ENCODE measurements around the gene ERI3.
A peak's percentile ranks its signal among the peaks of the same experiment; 100 is the strongest.

ERI3 gene

DNA sequence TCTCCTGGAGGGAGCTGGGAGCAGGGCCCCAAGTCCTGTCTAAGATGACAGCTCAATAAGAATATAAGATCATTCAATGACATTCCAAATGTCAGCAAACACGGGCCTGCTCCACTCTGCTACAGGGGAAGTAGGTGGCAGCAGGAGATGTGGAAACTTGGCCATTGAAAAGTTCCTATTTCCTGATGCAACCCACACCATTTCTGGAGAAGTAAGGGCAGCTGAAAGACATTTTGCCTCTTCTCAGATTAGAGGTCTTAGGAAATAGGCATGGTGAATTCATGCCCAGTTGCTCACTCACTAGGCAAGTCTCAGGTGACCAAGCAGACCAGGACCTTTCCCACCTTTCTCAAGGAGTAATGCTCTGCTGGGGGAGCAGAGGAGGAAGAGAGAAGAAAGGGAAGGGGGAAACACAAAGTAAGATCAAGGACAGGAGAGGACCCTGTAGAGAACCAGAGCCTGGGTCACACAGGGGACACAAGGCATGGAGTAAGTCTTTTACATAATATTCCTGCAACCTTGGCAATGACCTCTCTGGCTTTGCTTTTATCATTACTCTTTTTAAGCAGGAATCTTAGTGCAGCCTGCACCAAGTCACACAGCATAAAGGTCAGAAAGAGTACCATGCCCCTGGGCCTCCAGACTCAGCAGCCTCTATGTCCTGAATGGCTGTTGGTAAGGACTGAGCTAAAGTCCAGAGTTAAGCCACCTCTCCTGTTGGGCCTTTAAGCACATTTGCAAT lies 72.9 kb downstream of the ERI3 start:
- no peak for DNase-seq

DNA sequence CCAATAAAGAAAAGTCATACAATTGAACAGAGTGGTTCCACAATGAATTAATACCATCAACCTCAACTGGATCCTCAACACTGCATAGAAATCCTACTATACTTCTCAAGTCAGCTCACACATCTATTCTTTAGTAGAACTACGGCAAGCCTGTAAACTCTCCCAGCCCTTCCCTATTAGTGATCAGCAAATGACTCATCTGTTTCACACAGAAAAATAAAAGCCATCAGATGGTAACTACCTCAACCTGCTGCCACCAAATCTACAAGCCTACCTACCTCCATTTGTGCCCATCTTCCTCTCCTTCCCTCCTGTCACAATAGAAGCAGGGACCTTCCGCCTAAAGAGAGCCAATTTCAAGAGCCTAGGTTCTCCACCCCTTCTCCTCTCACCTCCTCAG lies 78.2 kb downstream of the ERI3 start:
- no peak for DNase-seq

DNA sequence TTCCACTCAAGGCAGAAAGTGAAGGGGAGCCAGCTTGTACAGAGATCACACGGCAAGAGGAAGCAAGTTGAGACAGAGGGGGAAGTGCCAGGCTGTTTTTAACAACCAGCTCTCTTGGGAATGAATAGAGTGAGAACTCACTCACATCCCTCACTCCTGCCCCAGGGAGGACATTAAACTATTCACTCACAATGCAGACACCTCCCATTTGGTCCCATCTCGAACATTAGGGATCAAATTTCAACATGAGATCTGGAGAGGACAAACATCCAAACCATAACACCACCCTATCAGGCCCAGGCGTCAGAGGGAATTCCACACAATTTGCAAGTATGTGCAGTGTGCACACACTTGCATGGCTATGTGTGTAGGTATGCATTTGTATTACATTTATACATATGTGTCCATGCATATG lies 79.1 kb downstream of the ERI3 start:
- peak; percentile 97 for DNase-seq

DNA sequence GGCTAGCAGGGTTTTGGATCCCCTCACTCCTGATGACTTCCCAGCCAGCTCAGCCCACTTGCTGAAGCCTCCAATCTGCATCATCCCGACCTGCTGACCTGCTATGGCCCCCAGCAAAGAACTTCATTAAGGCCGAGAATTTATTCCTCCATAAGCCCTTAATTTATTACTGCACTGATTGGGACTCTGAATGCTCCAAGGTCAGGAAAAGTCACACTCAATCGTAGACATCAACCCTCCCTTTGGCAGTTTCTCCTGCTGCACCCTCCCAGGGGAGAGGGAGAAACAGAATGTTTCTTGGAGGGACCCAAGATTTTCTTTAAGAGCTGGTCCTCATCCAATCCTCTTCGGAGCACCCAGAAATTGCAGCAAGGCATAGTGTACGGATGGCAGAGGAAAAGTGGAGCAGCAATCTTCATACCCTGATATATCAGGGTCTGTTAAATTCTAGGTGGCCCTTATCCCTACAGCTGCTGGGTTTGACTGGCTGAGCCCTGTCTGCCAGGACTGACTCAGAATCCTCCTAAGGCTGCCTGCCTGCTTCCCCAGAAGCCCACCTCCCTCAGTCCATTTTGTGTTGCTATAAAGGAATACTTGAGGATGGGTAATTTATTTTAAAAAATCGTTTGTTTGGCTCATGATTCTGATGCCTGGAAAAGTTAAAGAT lies 79.6 kb downstream of the ERI3 start:
- no peak for DNase-seq

GRCh38 chr1:44273560-44274350 lies 81.3 kb downstream of the ERI3 start:
- DNase-seq, result no peak

- no peak for DNase-seq
Observed at GRCh38 chr1:44272992-44273391, 82.1 kb downstream of the ERI3 start.

DNA sequence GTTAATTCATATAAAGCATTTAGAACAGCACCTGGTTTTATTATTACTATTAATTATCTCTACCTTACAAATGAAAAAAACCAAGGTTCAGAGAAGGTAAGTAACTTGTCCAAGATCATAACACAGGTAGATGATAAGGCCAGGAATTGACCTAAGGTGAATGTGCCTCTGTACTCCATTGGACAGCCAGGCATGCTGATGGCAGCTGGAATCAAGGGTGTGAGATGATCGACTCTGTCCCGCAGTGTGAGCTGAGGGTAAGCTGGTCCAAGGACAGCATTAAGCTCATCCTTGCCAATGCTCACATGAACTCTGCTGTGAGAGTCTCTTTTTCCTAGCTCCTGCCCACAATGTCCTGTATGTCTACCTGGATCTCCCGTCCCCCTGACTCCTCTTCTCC lies 83.4 kb downstream of the ERI3 start:
- no peak for DNase-seq

- peak; percentile 47 for DNase-seq
Observed at GRCh38 chr1:44270686-44271628, 84.1 kb downstream of the ERI3 start.

GRCh38 chr1:44268054-44268453 lies 87.0 kb downstream of the ERI3 start:
- no peak for DNase-seq

GRCh38 chr1:44267438-44267837 lies 87.6 kb downstream of the ERI3 start:
- peak; percentile 89 for DNase-seq

- peak; percentile 32 for DNase-seq
Observed at GRCh38 chr1:44266400-44267344, 88.4 kb downstream of the ERI3 start.

DNA sequence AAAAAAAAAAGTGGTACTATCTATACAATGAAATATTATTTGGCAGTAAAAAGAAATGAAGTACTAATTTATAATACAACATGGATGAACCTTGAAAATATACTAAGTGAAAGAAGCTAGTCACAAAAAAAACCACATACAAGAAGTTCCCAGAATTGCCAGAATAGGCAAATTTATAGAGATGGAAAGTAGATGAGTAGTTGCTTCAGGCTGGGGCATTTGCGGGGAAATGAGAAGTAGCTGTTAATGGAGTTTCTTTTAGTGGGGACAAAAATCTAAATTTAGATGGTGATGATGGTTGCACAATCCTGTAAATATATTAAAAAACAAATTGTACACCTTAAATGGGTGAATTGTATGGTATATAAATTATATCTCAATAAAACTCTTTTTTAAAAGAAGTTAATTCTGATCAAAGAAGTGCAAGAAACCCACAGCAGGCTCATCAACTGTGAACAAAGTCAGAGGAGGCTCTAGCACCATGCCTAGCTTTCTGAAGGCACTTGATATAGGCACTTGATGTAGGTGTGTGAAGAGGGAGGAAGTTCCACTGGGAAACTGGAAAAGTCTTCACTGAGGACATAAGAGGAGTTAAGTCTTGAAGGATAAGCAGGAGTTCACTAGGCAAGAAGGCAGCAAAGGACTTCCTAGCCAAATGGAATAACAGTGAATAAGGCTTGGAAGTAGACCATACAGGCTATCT lies 89.2 kb downstream of the ERI3 start:
- no peak for DNase-seq

- DNase-seq, result no peak
Observed at GRCh38 chr1:44264451-44264771, 90.6 kb downstream of the ERI3 start.

DNA sequence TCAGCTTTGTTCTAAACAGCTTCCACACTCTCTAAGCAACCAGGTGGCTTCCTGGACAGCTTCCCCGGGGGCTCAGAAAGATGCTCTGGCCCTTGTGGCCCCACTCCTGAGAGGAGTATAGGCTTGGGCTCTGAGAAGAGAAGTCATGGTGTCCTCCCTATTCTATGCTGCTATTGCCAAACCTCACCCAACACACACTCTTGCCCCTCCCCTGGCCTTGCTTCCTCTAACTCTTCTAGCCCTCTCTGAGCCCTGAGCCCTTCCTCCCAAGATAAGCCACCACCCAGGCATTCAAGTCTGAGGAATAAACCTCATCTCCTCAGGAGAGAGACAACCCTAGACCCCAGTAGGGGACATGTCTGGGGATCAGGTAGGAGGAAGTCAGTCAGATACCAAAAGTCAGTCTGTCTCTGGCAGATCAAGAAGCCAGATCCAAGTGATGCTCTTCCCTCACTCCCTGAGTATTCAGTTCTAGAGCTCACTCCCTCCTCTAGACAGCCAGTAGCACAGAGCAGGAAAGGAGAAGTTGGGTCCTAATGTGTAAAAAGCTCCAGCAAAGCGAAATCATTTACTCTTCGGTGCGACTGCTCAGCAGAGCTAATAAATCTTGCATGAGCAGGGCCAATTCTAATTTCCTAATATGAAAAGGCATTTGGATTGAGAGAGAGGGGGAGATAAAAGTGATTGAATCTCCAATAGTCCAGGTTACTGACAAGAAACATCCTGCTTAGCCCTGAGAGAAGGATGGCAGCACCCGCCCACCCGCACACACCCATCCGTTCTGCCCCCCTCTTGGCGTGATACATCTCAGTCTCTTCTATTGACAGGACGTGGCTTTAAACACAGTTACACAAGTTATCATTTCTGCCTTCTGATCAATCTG lies 91.2 kb downstream of the ERI3 start:
- no peak for DNase-seq

DNA sequence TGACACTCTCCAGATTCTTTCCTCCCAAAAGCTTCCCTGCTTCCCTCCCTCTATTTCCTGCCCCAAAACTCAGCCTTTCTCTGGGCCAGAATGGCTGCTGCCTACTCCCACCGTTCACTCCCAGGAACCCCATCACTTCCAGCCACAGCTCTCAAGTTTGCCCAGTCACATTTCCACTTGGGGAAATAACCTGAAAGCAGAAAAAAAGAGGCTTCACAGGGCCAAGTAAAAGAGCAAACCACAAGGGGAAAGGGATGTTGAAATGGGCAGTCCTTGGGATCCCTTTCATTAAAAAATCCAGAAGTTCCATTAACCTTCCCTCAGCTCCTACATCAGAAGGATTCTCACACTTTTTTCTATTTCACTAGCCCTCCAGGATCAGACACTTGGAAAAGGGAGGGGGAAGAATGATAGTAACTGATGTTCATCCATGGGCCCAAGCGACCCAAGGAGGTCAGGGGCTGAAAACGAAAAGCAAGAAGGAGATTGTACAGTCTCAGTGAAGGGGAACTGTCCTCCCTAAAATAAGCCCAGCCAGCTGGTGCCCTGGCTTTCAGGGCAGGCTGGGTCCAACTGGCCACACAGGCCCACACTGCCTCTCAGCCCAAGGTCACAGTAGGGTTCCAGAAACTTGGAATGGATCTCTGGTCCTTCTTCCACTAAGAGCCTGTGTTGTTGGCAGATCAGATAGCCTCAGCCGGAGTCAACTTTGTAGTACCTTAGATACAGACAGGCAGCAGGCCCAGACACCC lies 92.1 kb downstream of the ERI3 start:
- no peak for DNase-seq

- DNase-seq, result no peak
Observed at GRCh38 chr1:44262414-44262813, 92.6 kb downstream of the ERI3 start.

GRCh38 chr1:44261962-44262361 lies 93.1 kb downstream of the ERI3 start:
- DNase-seq, result no peak

DNA sequence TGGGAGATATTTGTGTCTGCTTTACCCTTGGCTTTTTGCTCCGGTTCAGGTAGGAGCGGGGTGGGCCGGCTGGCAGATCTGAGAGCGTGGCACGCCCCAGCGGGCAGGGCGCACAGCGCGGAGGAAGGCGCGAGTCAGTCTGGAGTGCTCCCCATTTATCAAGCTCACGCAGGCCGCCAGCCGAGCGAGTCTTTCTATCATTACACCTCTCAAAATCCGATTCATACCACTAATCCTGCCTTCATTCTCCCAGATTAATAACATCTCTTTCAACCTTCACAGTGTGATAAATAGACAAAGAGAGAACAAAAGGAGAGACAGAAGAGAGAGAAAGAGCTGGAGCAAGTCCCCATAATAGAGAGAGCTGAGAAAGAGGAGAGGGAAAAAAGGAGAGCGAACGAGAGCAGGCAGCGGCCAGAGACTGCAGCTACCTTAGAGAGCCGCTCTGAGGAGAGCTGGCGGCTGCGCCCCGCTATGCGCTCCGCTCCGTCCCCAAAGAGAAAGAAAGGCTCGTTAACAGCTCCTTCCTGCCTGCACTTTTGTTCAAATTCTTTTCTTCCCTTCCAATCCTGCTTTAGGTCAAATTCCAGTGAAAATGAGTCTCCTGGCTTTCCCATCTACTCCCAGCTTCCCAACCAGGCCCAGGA lies 93.8 kb downstream of the ERI3 start:
- DNase-seq, result no peak

DNA sequence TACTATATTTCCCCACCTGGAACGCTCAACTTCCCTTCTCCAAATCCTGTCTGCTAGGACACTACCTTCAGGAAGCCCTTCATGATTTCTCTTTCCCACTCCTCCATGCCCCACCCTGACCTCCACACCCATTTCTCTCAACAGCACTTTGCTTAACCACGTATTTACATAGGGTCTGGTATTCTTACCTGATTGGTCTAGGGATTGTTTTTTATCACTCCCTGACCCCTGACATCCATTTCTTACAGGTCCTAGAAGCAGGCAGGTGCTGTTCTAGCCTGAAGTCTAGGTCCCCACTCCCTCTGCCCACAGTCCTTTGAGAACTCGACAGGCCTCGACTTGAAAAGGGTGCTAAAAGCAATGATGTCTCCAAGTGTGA lies 94.3 kb downstream of the ERI3 start:
- DNase-seq, result no peak

Measured in DMS153 (cell line).